HG03108 (cell line): ENCODE measurements around the gene PAPOLB.

Experiments used
- ATAC-seq: cut with Tn5 transposase; IDR thresholded peaks from one replicate; pipeline ENCODE4 v1.9.1; 2021; ENCODE audit warnings: moderate library complexity; ENCODE audit not compliant: unreplicated experiment

Gene PAPOLB

DNA sequence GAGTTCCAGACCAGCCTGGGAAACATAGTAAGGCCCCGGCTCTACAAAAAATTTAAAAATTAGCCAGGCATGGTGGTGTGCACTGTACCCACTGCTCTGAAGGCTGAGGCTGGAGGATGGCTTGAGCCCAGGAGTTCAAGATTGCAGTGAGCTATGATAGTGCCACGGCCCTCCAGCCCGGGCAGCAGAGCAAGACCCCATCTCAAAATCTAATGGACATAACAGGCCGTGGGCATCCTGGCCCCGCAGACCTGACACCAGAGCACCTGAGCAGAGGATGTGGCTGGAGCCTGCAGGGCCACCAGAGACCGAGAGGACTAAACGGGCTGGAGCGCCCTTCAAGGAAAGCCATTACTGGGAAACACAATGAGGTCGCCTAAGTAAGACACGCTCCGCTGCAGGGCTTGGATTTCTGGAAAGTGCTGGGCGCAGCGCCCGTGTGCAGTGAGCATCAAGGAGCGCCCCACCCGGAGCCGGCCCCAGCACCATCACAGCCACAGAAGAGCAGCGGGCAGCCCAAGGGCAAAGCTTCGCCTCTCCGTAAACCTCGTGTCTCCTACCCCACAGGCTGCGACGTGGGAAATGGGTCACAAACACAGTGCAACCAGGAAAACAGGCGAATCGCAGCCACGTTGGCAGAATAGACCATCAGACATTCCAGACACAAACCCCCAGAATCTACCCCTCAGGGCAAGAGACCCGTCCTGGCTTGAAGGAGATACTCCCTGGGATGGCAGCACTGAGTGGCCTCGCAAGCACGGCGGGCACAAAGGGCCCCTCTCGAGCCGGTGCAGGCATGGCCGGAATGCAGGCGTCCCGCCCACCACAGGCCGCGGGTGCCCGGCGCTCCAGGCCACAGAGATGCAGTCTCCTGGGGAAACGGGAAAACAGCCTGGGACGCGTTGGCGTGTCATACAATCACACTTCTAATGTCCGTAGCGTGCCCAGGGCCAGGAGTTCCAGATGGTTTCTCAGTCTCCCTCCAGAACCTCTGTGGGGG is 16.8 kb upstream of the PAPOLB start:
- no peak for ATAC-seq

DNA sequence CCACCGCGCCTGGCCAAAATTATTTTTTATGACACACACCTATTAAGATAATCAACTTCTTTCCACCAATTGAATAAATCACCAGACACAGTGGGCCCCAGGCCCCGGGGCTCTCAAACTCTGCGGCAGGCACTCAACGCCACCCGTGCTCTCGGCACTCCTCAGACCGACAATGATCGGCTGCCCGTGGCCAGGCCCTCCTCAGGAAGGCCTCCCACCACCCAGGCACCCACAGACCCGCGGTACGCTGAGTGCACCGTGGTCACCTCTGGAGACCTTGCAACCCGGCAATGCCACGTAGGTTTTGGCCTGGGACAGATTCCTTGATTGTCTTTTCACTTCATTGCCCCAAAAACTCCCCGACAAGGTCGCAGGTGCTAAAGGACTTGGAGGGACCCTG is 14.8 kb upstream of the PAPOLB start:
- ATAC-seq, result no peak

DNA sequence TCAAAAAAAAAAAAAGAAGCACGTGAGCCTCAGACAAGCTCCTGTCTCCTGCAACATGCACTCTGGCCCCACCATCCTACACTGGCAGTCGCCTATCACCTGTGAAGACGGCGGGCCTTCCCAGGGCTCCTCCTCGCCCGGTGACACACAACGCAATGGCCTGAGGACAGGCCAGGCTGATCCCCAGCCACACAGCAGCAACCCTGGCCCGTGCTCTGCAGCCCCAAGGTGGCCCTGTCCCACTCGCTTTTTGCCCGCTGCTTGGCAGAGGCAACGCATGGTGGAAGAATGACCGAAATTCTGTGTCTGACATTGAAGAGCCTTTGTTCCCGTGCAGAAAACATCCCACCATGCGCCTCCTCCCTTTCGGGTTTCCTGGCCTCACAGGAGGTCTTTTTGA is 13.6 kb upstream of the PAPOLB start:
- no peak for ATAC-seq

- ATAC-seq, result no peak
Measured at GRCh38 chr7:4873071-4873944, 11.5 kb upstream of the PAPOLB start.

DNA sequence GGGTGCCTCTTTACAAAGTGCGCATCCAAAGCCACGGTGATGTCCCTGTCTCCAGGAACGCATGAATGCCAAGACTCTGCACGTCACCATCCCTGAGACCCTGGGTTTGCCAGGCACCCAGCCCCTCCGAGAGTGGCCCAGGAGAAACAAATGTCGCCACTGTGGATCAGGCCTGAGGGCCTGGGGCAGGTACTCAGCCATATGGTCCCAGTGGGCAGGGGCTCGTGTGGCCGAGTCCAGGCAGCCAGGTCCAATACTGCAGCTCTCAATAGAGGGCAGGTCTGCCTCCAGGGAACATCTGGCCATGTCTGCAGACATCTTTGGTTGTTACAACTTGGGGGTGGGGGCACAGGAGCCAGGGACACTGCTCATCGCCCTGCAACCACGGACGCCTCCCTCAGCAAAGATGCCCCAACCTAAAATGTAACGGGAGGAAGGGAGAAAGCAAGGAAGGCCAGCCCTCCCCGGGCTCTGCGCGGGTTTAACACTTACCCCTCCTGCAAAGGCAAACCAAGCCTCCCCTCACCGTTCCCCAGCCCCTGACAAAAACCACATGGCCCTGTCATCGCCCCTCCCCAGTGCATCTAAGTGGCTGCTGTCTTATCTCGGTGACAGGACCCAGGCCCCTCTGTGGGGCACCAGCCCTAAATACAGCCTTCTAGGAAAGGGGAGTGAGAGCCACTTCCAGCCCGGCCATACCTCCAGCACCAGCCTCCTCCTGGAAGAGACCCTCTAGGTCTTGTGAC is 10.3 kb upstream of the PAPOLB start:
- ATAC-seq, result no peak

DNA sequence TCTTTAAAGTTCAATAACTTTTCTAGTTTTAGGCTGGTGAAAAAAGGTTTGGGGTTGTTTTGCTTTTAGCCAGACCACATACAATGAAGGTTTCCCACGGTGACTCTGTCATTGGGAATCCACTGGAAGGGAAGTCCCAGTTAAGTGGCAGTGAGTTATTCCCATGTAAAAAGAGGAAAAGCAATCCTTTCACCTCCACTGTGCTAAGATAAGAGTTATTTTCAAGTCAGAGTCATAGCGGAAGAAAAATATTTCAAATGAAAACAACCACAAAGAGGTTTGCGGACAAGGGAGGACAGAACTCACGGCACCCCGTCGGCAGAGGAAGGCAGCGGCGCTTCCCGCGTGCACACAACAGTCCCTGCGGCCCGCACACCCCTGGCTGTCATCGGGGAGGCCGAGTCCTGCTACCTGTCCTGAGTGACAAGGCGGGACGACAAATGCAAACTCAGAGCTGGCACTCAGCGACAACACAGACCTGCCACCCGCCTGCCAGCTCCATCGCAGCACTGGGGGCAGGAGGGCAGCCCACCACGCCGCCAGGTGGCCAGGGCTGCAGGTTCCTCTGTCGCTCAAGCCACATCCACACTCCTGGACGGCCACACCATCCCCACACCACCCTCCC is 9.3 kb upstream of the PAPOLB start:
- no peak for ATAC-seq

GRCh38 chr7:4868493-4868892 is 6.7 kb upstream of the PAPOLB start:
- ATAC-seq, result no peak

DNA sequence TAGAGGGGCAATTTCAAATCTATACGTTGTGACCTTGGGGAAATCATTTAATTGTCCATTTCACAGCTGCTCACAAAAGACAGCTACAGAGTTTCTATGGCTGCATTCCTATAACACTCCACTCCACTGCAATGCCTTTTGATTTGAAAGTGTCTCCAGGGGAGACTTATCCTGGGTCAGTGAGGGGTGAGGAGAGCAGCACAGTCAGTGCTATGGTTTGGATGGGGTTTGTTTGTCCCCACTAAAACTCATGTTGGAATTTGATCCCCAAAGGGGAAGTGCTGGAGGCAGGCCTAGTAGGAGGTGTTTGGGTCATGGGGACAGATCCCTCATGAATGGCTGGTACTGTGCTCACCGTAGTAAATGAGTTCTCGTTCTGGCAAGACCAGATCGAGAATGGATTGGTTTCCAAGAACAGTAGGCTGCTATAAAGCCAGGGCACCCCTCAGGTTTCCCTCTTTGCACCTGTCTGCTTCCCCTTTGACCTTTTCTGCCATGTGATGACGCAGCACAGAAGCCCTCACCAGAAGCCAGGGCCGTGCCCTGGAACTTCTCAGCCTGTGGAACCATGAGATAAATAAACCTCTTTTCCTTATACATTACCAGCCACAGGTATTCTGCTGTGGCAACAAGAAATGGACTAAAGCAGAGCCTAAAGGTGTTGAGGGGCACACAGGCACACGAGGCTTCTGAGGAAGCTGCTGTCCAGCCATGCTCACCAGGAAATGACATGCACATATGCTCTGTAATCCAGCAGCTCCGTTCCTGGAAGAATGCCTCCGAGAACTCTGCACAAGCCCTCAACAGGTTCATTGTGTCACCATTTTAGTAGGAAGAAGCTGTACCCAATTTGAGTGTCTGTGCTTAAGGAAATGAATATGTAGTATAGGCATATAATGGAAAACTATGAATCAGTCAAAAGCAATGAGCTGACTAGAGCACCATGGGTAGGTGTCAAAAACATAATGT is 5.0 kb upstream of the PAPOLB start:
- ATAC-seq, result no peak

DNA sequence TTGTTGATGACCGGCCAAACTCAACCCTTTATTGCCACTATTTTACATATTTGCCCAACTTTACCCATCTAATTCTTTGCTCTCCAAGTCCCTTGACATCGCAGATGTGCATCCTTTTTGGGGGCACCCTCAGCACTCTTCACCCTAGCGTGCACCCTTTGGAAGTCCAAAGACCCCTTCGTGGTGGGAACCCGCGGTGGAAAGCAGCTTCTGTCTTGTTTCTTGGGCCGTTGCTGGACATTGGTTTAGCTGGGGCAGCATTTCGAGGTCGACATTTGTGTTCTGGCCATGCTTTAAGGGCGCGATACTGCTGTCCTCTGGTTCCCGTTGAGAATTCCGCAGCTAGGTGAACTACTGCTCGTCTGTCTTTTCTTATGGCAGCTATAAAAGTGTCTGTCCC is 326 bp upstream of the PAPOLB start:
- ATAC-seq, result no peak

- no peak for ATAC-seq
Measured at GRCh38 chr7:4861227-4861626, 603 bp downstream of the PAPOLB start.

DNA sequence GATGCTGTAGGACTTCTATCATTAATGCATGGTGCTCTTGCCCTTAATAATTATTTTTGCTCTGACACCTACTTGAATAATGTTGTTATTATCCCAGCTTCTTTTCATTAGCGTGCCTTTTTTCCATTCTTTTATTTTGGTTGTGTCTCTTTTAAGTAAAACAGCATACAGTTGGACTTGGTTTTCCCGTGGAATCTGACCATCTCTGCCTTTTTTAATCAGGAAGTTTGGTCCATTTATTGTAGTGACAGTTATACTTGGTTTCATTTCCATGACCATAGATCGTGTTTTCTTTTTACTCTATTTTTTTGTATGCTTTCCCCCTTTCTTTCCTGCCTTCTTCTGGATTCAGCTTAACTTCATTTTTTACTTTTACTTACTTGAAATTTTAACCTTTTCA is 4.6 kb downstream of the PAPOLB start:
- ATAC-seq, result no peak

DNA sequence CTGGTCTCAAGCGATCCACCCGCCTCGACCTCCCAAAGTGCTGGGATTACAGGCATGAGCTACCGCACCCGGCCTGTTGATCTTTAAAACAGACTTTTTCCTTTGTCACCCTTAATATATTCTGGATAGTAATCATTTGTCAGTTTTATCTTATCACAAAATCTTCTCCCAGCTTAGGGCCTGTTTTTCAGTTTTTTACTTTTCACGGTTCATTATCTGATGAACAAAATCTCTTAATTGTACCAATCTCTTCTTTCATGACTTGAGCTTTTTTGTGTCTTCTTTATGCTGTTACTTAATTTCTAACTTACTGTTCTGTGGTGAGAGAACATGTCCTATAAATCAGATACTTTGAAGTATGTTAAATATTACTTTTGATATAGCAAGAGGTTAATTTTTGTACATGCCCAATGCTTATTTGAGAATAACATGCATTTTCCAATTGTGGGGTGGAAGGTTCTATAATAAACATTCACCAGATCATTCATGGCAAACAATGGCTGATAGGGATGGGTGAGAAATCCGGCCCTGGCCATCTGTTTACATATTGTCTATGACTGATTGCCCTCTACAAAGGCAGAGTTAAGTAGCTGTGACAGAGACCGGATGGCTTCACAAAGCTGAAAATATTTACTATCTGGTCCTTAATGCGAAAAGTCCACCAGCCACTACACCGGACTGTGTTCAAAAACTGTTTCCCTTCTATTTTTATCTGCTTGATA is 5.3 kb downstream of the PAPOLB start:
- no peak for ATAC-seq

GRCh38 chr7:4854916-4855315 is 6.9 kb downstream of the PAPOLB start:
- ATAC-seq, result no peak

DNA sequence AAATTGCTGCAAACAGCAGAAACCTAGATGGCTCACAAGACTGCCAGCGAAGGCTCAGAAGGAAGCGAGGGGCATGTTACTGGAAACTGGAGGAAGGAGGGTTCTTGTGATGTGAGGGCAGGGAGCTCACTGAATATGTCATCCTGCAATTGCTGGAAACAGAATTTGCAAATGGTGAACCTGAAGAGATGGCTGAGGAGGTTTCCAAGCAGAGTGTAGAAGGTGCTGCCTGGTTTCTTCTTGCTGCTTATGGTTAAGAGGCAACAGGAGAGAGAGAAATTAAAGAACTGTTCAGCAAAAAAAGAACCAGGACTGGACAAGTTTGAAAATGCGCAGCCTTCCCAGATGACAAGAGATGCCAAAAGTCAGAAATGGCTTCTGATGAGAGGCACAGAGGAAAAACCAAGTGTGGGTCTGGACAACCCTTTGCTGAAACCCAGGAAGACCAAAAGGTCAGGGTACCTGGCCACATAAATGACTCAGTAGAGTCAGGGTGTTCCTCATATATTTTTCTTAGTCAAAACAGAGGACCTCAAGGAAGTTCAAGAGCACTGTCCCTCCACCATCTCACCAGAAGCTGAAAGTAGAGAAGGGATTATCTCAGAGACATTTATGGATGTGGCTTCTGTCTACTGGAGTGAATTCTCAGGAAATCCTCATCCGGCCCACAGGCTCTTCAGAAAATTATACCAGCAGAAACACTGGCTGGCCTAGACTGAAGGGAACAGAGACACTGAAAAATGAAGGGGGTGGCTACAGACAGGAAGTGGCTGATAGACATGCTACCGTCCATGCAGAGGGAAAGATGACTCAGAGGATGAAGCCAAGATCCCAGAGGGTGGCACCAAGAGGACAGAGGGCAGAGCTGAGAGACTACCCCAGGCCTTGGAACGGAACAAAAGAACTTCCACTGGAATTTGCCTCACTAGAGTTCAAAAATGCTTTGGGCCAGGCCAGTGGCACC is 10.1 kb downstream of the PAPOLB start:
- ATAC-seq, result no peak

- ATAC-seq, result no peak
Measured at GRCh38 chr7:4850262-4850795, 11.5 kb downstream of the PAPOLB start.

DNA sequence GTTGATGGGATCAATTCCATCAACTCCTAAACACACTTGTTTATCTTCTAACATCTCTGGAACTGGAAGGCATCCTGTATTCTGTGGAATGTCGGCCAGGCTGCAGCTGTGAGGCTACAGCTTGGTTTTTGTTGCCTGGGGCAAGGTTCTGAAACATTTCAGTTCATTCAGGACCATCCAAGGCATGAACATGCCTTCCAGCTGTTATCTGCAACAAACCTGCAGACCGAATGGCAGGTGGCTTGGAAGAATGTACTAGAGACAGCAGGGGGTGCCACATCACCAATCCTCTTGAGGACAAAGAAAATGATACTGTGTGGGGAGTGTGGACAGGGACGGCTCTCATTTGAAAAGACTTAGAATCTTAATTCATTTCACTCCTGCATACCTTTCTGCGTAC is 12.4 kb downstream of the PAPOLB start:
- ATAC-seq, result no peak

- no peak for ATAC-seq
Measured at GRCh38 chr7:4845740-4846142, 16.1 kb downstream of the PAPOLB start.
